Mucosa of descending colon (tissue), 3 donors: ENCODE results near the gene EYA3. TPM values are rescaled to one million over a fixed set of nuclear protein-coding genes. Genes with fewer than 3 reads are reported as not detected.

Experiments used
- ATAC-seq: fragments of 200-7000 bp; cut with Tn5 transposase; one replicate; pipeline ENCODE4 v1.9.1; 2020; ENCODE audit warnings: mild to moderate bottlenecking, moderate library complexity
- DNase-seq, 3 donors: peaks; one replicate each; pipeline ENCODE4 v3.0.0-alpha.2; 2020
- H3K36me3 ChIP-seq: fragments of 200-600 bp; one replicate; pipeline ENCODE4 v1.8.0; 2021; ENCODE audit warnings: low read depth, mild to moderate bottlenecking
- H3K4me1 ChIP-seq: fragments of 200-600 bp; one replicate; pipeline ENCODE4 v1.8.0; 2021; ENCODE audit warnings: low read depth, mild to moderate bottlenecking
- H3K4me3 ChIP-seq: fragments of 200-600 bp; one replicate; pipeline ENCODE4 v1.8.0; 2021; ENCODE audit warnings: mild to moderate bottlenecking
- H3K9me3 ChIP-seq: fragments of 200-600 bp; one replicate; pipeline ENCODE4 v1.8.0; 2021; ENCODE audit warnings: mild to moderate bottlenecking
- CTCF ChIP-seq: fragments of 200-600 bp; IDR thresholded peaks from one replicate; pipeline ENCODE4 v1.8.0; 2022; ENCODE audit warnings: antibody characterized with exemption, mild to moderate bottlenecking
- intact Hi-C, 2 donors: fragments of 100-400 bp; cut with DNase I in 1 of 2; cut with micrococcal nuclease in 1 of 2; formaldehyde crosslinking; loops; one replicate each; pipeline versions ENCODE4 v1.11.0 to v1.11.1; 2022; cut with DNase I, micrococcal nuclease
- total RNA-seq, 3 donors: library from RNA; stranded (reverse); fragmentation: NEBNext Ultra II Directional in 2 of 3; extraction: Animal tissue kit (Norgen Biotek cat#: 25700) in 2 of 3; gene quantifications; one replicate each; pipeline versions ENCODE4 v1.2.1 to v1.2.4, GENCODE V29; 2021 to 2023
- donor health status: DM: no; HTN: no; CAD: no; lungs with moderate emphysema.
- donor health status: DM: no; HTN: no; CAD: no.
- donor health status: DM: no; HTN: yes; CAD: no.

EYA3 gene
- total RNA-seq, 3 donors from 2014 or later, result 19.2 to 22.8 (median 19.9) TPM

GRCh38 chr1:28086651-28087050 lies 1.8 kb downstream of the EYA3 start:
- intact Hi-C loops, result no loop called here
- Histone ChIP-seq H3K9me3 (no peaks in the 10 kb centered on the region), H3K4me3 (no peak overlapping the region), H3K36me3 (no peaks in the 10 kb centered on the region), H3K4me1 (peaks cover 18% of the 10 kb centered on the region)
- TF ChIP-seq CTCF, result no peak
- no peak for DNase-seq
- ATAC-seq, result no peak

- no peaks in the 10 kb centered on the region for H3K9me3 ChIP-seq
- peaks cover 11% of the 10 kb centered on the region for H3K4me1 ChIP-seq
- no peak for ATAC-seq
- TF ChIP-seq CTCF, result no peak
- intact Hi-C loops, result no loop called here
- DNase-seq, result no peak
- no peaks in the 10 kb centered on the region for H3K36me3 ChIP-seq
- no peak overlapping the region for H3K4me3 ChIP-seq
Observed at GRCh38 chr1:28085129-28085528, 3.3 kb downstream of the EYA3 start.

GRCh38 chr1:28083876-28084275 lies 4.5 kb downstream of the EYA3 start:
- intact Hi-C loops, result no loop called here
- no peak for DNase-seq
- Histone ChIP-seq H3K36me3 (no peaks in the 10 kb centered on the region), H3K9me3 (no peaks in the 10 kb centered on the region), H3K4me3 (no peak overlapping the region), H3K4me1 (peaks cover 11% of the 10 kb centered on the region)
- ATAC-seq, result no peak
- TF ChIP-seq CTCF, result no peak

GRCh38 chr1:28078680-28079626 lies 9.5 kb downstream of the EYA3 start:
- H3K36me3 ChIP-seq, result no peaks in the 10 kb centered on the region
- no peak overlapping the region for H3K4me3 ChIP-seq
- H3K4me1 ChIP-seq, result no peaks in the 10 kb centered on the region
- DNase-seq (no peak), ATAC-seq (peak; percentile 63)
- H3K9me3 ChIP-seq, result no peaks in the 10 kb centered on the region
- intact Hi-C loops, result no loop called here
- no peak for TF ChIP-seq CTCF

- intact Hi-C loops, result no loop called here
- ATAC-seq (no peak), DNase-seq (no peak)
- no peaks in the 10 kb centered on the region for H3K4me1 ChIP-seq
- H3K4me3 ChIP-seq, result no peak overlapping the region
- H3K36me3 ChIP-seq, result no peaks in the 10 kb centered on the region
- no peak for TF ChIP-seq CTCF
- no peaks in the 10 kb centered on the region for H3K9me3 ChIP-seq
Observed at GRCh38 chr1:28078262-28078661, 10.1 kb downstream of the EYA3 start.
